HCT116 (cell line): ENCODE data around the gene STAT4. TPM values are rescaled to one million over a fixed set of nuclear protein-coding genes. Genes with fewer than 3 reads are reported as not detected.

Experiments
- ATAC-seq: fragments of 200-7000 bp; cut with Tn5 transposase; 2 replicates; pipeline ENCODE4 v1.9.1; 2020; ENCODE audit warnings: mild to moderate bottlenecking, moderate library complexity
- BruUV-seq: library from RNA; stranded (reverse); fragments of 400-500 nt; replicated peaks from 2 replicates; lab custom pipeline; 2021; lab: Mats Ljungman, UMichigan
- CTCF ChIA-PET: fragments of 300-600 bp; sonication (Branson Sonifier 250); formaldehyde crosslinking; loops from one replicate; lab custom pipeline; 2021; ENCODE audit warnings: antibody characterized with exemption; lab: Charles Lee
- POLR2A ChIA-PET: fragments of 300-600, 350-600 bp; sonication (Branson Sonifier 250); formaldehyde crosslinking; loops from one replicate; lab custom pipeline; 2021; ENCODE audit warnings: antibody characterized with exemption; lab: Charles Lee
- RAD21 ChIA-PET, 2 experiments: fragments of 300-600 bp; sonication (Branson Sonifier 250); formaldehyde crosslinking; loops; one replicate each; lab custom pipeline; 2023; ENCODE audit warnings: low total read pairs in 2 of 2; ENCODE audit not compliant: uncharacterized antibody in 2 of 2, unreplicated experiment in 2 of 2, low non-redundant PET in 1 of 2; lab: Charles Lee
- DNase-seq: peaks from one replicate; pipeline ENCODE4 v3.0.0-alpha.2; 2010; ENCODE audit warnings: low read depth, low spot score
- H2AFZ ChIP-seq: fragments of 200-600 bp; shearing (Covaris generic), sonication (generic); 2 replicates; pipeline ENCODE4 v1.6.1; 2017; ENCODE audit warnings: low read depth, mixed run types, mixed read lengths, antibody characterized with exemption, low read length; ENCODE audit not compliant: poor library complexity, severe bottlenecking
- H3K27ac ChIP-seq: 2 replicates; pipeline ENCODE4 v1.5.1; 2012; ENCODE audit warnings: low read depth, low read length
- H3K27me3 ChIP-seq: fragments of 200-600 bp; sonication (generic); 2 replicates; pipeline ENCODE4 v1.6.1; 2016; ENCODE audit warnings: mixed run types, low read length, mixed read lengths; ENCODE audit not compliant: insufficient read depth
- H3K36me3 ChIP-seq, 2 experiments: fragments of 200-500 bp in 1 of 2; fragments of 200-600 bp in 1 of 2; sonication (Bioruptor generic) in 1 of 2; sonication (generic) in 1 of 2; 2 replicates each; pipeline versions ENCODE4 v1.5.1 to v1.6.1; 2014 to 2016; ENCODE audit warnings: low read length in 2 of 2, inconsistent platforms in 1 of 2, mixed read lengths in 1 of 2, mixed run types in 1 of 2; ENCODE audit not compliant: insufficient read depth in 2 of 2, control insufficient read depth in 1 of 2
- H3K4me1 ChIP-seq, 2 experiments: fragments of 200-600 bp in 1 of 2; sonication (generic) in 1 of 2; 2 replicates each; pipeline versions ENCODE4 v1.5.1 to v1.6.1; 2012 to 2017; ENCODE audit warnings: low read length in 2 of 2, inconsistent platforms in 1 of 2, mild to moderate bottlenecking in 1 of 2, mixed read lengths in 1 of 2, mixed run types in 1 of 2, moderate library complexity in 1 of 2; ENCODE audit not compliant: insufficient read depth in 2 of 2, control insufficient read depth in 1 of 2
- H3K4me2 ChIP-seq: fragments of 200-600 bp; sonication (generic); 2 replicates; pipeline ENCODE4 v1.6.1; 2017; ENCODE audit warnings: mixed run types, low read length, mixed read lengths
- H3K4me3 ChIP-seq, 2 experiments: fragments of 200-600 bp in 1 of 2; sonication (generic) in 1 of 2; replicated peaks in 1 of 2; 2 replicates each; pipeline ENCODE4 v1.5.1; 2011 to 2016; ENCODE audit warnings: low read length in 2 of 2, control low read depth in 1 of 2, low read depth in 1 of 2, mild to moderate bottlenecking in 1 of 2, mixed read lengths in 1 of 2, mixed run types in 1 of 2
- H3K79me2 ChIP-seq: fragments of 200-600 bp; sonication (generic); 2 replicates; pipeline ENCODE4 v1.6.1; 2017; ENCODE audit warnings: mild to moderate bottlenecking, mixed run types, low read length, moderate library complexity, mixed read lengths; ENCODE audit not compliant: insufficient read depth
- H3K9ac ChIP-seq: fragments of 200-600 bp; sonication (generic); 2 replicates; pipeline ENCODE4 v1.6.1; 2016; ENCODE audit warnings: low read length, mixed read lengths
- H3K9me2 ChIP-seq: fragments of 200-600 bp; sonication (generic), shearing (Covaris generic); 2 replicates; pipeline ENCODE4 v1.6.1; 2017; ENCODE audit warnings: mixed run types, mild to moderate bottlenecking, moderate library complexity; ENCODE audit not compliant: insufficient read depth
- H3K9me3 ChIP-seq, 2 experiments: fragments of 200-500 bp in 1 of 2; fragments of 200-600 bp in 1 of 2; sonication (Bioruptor generic) in 1 of 2; sonication (generic) in 1 of 2; 2 replicates each; pipeline ENCODE4 v1.6.1; 2014 to 2017; ENCODE audit warnings: low read length in 2 of 2, mixed read lengths in 2 of 2, inconsistent platforms in 1 of 2, low read depth in 1 of 2, mild to moderate bottlenecking in 1 of 2, mixed run types in 1 of 2, moderate library complexity in 1 of 2; ENCODE audit not compliant: control insufficient read depth in 1 of 2, insufficient read depth in 1 of 2
- H4K20me1 ChIP-seq: fragments of 200-600 bp; sonication (generic), shearing (Covaris generic); 2 replicates; pipeline ENCODE4 v1.6.1; 2017; ENCODE audit warnings: mixed run types, mild to moderate bottlenecking, moderate library complexity; ENCODE audit not compliant: insufficient read depth
- CEBPB ChIP-seq: IDR thresholded peaks from 2 replicates; pipeline ENCODE4 v1.6.1; 2012; ENCODE audit warnings: low read depth
- EGR1 ChIP-seq: IDR thresholded peaks from 2 replicates; pipeline ENCODE4 v1.6.1; 2012; ENCODE audit warnings: low read depth
- FOSL1 ChIP-seq: IDR thresholded peaks from 2 replicates; pipeline ENCODE4 v1.6.1; 2012; ENCODE audit warnings: low read depth
- JUND ChIP-seq: IDR thresholded peaks from 2 replicates; pipeline ENCODE4 v1.6.1; 2012
- POLR2A ChIP-seq: IDR thresholded peaks from 2 replicates; pipeline ENCODE4 v1.7.0; 2011; ENCODE audit warnings: borderline replicate concordance; ENCODE audit not compliant: insufficient read depth, insufficient read length; ENCODE audit errors: extremely low read depth
- POLR2AphosphoS5 ChIP-seq: IDR thresholded peaks from 2 replicates; pipeline ENCODE4 v1.6.1; 2011; ENCODE audit warnings: mild to moderate bottlenecking, low read depth, low read length, moderate library complexity
- SIN3A ChIP-seq: IDR thresholded peaks from 2 replicates; pipeline ENCODE4 v1.6.1; 2012; ENCODE audit warnings: low read depth
- SP1 ChIP-seq: IDR thresholded peaks from 2 replicates; pipeline ENCODE4 v1.6.1; 2012; ENCODE audit warnings: low read depth
- SRF ChIP-seq: IDR thresholded peaks from 2 replicates; pipeline ENCODE4 v1.6.1; 2012; ENCODE audit warnings: low read depth
- TCF7L2 ChIP-seq: IDR thresholded peaks from 2 replicates; pipeline ENCODE4 v1.7.0; 2011; ENCODE audit warnings: borderline replicate concordance, inconsistent platforms; ENCODE audit not compliant: insufficient read depth, insufficient read length; ENCODE audit errors: extremely low read depth
- ZFX ChIP-seq: fragments of 450-650 bp; IDR thresholded peaks from 2 replicates; pipeline ENCODE4 v1.6.1; 2017
- intact Hi-C: fragments of 100-400 bp; cut with micrococcal nuclease; formaldehyde crosslinking; loops from 2 replicates; pipeline ENCODE4 v1.10.0; 2022
- total RNA-seq: library from RNA; stranded (reverse); gene quantifications from one replicate; pipeline ENCODE4 v1.2.1, GENCODE V29; 2021; ENCODE audit not compliant: unreplicated experiment
- TF ChIP-seq, protein P1 (sequence below): IDR thresholded peaks from 2 replicates; pipeline ENCODE4 v1.6.1; 2012; ENCODE audit warnings: low read depth
- TF ChIP-seq, protein P2 (sequence below): IDR thresholded peaks from 2 replicates; pipeline ENCODE4 v1.6.1; 2012
- TF ChIP-seq, protein P3 (sequence below): IDR thresholded peaks from 2 replicates; pipeline ENCODE4 v1.6.1; 2012
- TF ChIP-seq, protein P4 (sequence below): IDR thresholded peaks from 2 replicates; pipeline ENCODE4 v1.6.1; 2011; ENCODE audit warnings: mild to moderate bottlenecking, low read length, moderate library complexity; ENCODE audit not compliant: insufficient replicate concordance; ENCODE audit errors: extremely low read depth

The STAT4 gene
- total RNA-seq, 1 experiment from 2014 or later: 2.0 TPM

DNA sequence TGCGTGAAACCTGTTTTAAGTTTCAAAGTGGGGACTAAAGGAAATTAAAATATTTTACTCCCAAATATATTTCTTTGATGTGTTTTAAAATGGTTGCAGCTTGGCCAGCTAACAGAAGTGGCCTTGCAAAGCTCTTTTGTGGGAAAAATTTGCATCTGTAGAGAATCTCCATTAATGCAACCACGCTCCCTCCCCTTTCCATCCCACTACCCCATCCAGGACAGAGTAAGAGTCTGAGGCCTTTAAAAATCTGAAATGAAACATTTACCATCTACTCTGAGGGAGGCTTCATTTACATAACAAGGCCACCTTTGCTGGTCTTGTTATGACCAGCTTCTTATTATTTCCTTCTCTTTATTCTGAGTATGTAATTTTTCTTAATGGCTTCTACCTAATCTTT lies 63.5 kb downstream of the STAT4 start:
- POLR2A ChIA-PET: no interaction called here

DNA sequence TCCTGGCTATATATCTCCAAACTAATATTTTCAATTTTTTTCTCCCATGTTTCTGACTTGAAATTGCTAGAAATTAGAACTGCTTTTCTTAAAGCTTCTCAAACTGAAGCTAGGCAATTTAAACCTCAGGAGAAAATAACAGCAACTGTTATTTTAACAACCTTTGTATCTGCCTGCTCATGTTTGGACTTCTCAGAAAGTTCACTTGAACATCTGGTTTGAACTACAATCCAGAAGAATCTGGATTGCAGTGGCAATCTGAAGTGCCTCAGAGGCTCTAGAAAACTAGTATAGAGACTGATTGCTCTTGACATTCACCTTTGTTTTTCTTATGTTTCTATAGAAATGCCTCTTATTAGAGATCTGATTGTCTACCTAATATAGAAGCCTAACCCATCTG lies 64.1 kb downstream of the STAT4 start:
- CTCF ChIA-PET: no interaction called here
- Histone ChIP-seq H3K9me2 (no peaks in the 10 kb centered on the region), H3K27me3 (no peaks in the 10 kb centered on the region), H4K20me1 (no peaks in the 10 kb centered on the region), H3K27ac (no peak overlapping the region), H3K4me1 (no peaks in the 10 kb centered on the region), H3K9ac (no peak overlapping the region), H3K9me3 (no peaks in the 10 kb centered on the region), H3K36me3 (no peaks in the 10 kb centered on the region), H3K79me2 (no peaks in the 10 kb centered on the region), H2AFZ (no peak overlapping the region), H3K4me2 (no peak overlapping the region), H3K4me3 (no peak overlapping the region)
- no peak for DNase-seq
- no peak for TF ChIP-seq TCF7L2
- TF ChIP-seq ZFX: no peak
- no peak for TF ChIP-seq SIN3A
- TF ChIP-seq JUND: no peak
- no peak for TF ChIP-seq CEBPB
- TF ChIP-seq EGR1: no peak
- TF ChIP-seq, protein P1, sequence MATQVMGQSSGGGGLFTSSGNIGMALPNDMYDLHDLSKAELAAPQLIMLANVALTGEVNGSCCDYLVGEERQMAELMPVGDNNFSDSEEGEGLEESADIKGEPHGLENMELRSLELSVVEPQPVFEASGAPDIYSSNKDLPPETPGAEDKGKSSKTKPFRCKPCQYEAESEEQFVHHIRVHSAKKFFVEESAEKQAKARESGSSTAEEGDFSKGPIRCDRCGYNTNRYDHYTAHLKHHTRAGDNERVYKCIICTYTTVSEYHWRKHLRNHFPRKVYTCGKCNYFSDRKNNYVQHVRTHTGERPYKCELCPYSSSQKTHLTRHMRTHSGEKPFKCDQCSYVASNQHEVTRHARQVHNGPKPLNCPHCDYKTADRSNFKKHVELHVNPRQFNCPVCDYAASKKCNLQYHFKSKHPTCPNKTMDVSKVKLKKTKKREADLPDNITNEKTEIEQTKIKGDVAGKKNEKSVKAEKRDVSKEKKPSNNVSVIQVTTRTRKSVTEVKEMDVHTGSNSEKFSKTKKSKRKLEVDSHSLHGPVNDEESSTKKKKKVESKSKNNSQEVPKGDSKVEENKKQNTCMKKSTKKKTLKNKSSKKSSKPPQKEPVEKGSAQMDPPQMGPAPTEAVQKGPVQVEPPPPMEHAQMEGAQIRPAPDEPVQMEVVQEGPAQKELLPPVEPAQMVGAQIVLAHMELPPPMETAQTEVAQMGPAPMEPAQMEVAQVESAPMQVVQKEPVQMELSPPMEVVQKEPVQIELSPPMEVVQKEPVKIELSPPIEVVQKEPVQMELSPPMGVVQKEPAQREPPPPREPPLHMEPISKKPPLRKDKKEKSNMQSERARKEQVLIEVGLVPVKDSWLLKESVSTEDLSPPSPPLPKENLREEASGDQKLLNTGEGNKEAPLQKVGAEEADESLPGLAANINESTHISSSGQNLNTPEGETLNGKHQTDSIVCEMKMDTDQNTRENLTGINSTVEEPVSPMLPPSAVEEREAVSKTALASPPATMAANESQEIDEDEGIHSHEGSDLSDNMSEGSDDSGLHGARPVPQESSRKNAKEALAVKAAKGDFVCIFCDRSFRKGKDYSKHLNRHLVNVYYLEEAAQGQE: no peak
- no peak for TF ChIP-seq SP1
- TF ChIP-seq, protein P2, sequence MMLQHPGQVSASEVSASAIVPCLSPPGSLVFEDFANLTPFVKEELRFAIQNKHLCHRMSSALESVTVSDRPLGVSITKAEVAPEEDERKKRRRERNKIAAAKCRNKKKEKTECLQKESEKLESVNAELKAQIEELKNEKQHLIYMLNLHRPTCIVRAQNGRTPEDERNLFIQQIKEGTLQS: no peak
- TF ChIP-seq, protein P3, sequence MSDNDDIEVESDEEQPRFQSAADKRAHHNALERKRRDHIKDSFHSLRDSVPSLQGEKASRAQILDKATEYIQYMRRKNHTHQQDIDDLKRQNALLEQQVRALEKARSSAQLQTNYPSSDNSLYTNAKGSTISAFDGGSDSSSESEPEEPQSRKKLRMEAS: no peak
- TF ChIP-seq POLR2A: no peak
- POLR2A ChIA-PET: no interaction called here
- no peak for ATAC-seq
- no TSS peak for BruUV-seq
- intact Hi-C loops: no loop called here
- RAD21 ChIA-PET: no interaction called here

More for the DNA sequence above, 63.5 kb downstream of the STAT4 start:
- no peaks in the 10 kb centered on the region for H3K9me3 ChIP-seq
- no peaks in the 10 kb centered on the region for H3K9me2 ChIP-seq
- H3K9ac ChIP-seq: no peak overlapping the region
- H4K20me1 ChIP-seq: no peaks in the 10 kb centered on the region
- ATAC-seq (no peak), DNase-seq (no peak)
- H3K36me3 ChIP-seq: no peaks in the 10 kb centered on the region
- RAD21 ChIA-PET: no interaction called here
- H3K79me2 ChIP-seq: no peaks in the 10 kb centered on the region
- H3K4me3 ChIP-seq: no peak overlapping the region
- no TSS peak for BruUV-seq
- intact Hi-C loops: no loop called here
- no peak overlapping the region for H3K27ac ChIP-seq
- TF ChIP-seq, protein P4, sequence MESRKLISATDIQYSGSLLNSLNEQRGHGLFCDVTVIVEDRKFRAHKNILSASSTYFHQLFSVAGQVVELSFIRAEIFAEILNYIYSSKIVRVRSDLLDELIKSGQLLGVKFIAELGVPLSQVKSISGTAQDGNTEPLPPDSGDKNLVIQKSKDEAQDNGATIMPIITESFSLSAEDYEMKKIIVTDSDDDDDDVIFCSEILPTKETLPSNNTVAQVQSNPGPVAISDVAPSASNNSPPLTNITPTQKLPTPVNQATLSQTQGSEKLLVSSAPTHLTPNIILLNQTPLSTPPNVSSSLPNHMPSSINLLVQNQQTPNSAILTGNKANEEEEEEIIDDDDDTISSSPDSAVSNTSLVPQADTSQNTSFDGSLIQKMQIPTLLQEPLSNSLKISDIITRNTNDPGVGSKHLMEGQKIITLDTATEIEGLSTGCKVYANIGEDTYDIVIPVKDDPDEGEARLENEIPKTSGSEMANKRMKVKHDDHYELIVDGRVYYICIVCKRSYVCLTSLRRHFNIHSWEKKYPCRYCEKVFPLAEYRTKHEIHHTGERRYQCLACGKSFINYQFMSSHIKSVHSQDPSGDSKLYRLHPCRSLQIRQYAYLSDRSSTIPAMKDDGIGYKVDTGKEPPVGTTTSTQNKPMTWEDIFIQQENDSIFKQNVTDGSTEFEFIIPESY: no peak
- TF ChIP-seq POLR2AphosphoS5 (no peak), FOSL1 (no peak), SRF (no peak), SP1 (no peak)
- no peaks in the 10 kb centered on the region for H3K27me3 ChIP-seq
- no peaks in the 10 kb centered on the region for H3K4me1 ChIP-seq
- H3K4me2 ChIP-seq: no peak overlapping the region
- no peak overlapping the region for H2AFZ ChIP-seq
- CTCF ChIA-PET: no interaction called here
